DND-41 (cell line): ENCODE results near the gene STEAP1B.

Experiments
- EZH2 ChIP-seq: IDR thresholded peaks from 3 replicates; pipeline ENCODE4 v1.6.1; 2012; ENCODE audit warnings: borderline replicate concordance, low read depth, mild to moderate bottlenecking, moderate library complexity, low read length, inconsistent platforms; ENCODE audit not compliant: severe bottlenecking
- TF ChIP-seq, protein P1 (sequence below): IDR thresholded peaks from 2 replicates; pipeline ENCODE4 v1.5.1; 2012; ENCODE audit warnings: borderline replicate concordance, low read length, moderate library complexity, mild to moderate bottlenecking; ENCODE audit not compliant: poor library complexity, severe bottlenecking; ENCODE audit errors: extremely low read depth

DNA sequence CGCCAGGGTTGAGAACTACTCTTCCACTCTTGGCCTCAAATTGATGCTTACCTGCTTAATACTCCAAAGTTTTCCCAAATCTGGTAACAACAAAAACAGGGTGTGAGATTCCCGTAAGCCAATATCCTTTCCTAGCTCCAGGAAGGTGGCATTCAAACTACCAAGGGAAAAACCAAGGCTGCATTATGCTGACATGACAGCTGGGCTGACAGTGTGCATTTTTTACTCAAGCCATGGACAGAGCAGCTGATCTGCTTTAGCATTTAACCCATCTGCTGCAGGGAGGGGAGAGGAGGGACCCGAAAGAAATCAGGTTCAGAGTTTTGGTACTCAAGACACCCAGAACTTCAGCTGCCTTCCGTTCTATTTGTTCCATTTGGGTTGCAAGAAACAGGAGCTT, 93.3 kb downstream of the STEAP1B start:
- TF ChIP-seq, protein P1, sequence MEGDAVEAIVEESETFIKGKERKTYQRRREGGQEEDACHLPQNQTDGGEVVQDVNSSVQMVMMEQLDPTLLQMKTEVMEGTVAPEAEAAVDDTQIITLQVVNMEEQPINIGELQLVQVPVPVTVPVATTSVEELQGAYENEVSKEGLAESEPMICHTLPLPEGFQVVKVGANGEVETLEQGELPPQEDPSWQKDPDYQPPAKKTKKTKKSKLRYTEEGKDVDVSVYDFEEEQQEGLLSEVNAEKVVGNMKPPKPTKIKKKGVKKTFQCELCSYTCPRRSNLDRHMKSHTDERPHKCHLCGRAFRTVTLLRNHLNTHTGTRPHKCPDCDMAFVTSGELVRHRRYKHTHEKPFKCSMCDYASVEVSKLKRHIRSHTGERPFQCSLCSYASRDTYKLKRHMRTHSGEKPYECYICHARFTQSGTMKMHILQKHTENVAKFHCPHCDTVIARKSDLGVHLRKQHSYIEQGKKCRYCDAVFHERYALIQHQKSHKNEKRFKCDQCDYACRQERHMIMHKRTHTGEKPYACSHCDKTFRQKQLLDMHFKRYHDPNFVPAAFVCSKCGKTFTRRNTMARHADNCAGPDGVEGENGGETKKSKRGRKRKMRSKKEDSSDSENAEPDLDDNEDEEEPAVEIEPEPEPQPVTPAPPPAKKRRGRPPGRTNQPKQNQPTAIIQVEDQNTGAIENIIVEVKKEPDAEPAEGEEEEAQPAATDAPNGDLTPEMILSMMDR: no peak
- no peak for TF ChIP-seq EZH2
